NCI-H2196 (cell line): ENCODE data around the gene PGD.
"Not testable (repeated sequence)": the region's sequence is repeated elsewhere in the genome, so short reads cannot be mapped to it uniquely, and the experiment has no call there.

Source experiments
- DNase-seq: peaks from one replicate; lab custom pipeline; 2025; ENCODE audit not compliant: unreplicated experiment; lab: John Stamatoyannopoulos, UW

PGD gene

DNA sequence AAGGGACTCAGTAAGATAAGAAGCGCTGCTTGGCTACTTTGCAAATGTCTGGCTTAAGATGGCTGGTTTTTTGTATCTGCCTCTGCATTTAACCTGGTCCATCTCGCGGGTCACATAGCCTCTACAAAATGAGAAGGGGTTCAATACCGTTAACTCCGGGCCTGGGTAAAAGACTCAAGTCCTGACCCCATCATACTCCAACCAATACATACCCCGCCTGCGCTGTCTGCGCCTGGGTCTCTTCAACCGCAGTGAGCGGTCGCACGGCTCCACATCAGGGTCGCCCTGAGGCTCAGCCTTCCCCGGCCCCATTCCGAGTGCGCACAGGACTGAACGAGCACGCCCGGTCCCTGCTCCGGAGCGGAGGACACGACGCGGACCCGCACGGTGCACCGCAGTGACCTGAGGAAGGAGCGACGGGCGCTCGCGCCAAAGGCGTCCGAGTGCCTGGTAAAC is 558 bp upstream of the PGD start:
- DNase-seq: no peak

GRCh38 chr1:10399444-10399941 is 629 bp downstream of the PGD start:
- no peak for DNase-seq

- no peak for DNase-seq
Observed at GRCh38 chr1:10400013-10400412, 1.1 kb downstream of the PGD start.

GRCh38 chr1:10401281-10401680 is 2.4 kb downstream of the PGD start:
- no peak for DNase-seq

DNA sequence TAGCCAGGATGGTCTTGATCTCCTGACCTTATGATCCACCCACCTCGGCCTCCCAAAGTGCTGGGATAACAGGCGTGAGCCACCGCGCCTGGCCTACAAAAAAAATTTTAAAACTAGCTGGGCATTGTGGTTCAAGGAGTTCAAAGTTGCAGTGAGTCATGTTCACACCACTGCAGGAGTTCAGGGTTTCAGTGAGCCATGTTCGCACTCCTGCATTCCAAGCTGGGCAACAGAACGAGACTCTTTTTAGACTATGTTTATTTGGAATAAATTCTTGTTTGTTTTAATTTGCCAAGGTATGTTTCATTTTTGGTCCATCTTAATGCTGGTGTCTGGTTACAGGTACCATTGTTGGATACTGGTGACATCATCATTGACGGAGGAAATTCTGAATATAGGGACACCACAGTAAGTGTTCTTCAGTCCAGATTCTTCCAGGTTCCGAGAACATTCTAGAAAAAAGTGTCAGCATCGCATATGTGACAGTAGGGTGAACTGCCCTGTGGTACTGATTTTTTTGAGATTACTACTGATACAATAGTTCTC is 3.9 kb downstream of the PGD start:
- no peak for DNase-seq

GRCh38 chr1:10407201-10407600 is 8.3 kb downstream of the PGD start:
- DNase-seq: no peak

- DNase-seq: no peak
Observed at GRCh38 chr1:10415211-10415930, 16.5 kb downstream of the PGD start.

- not testable (repeated sequence) for DNase-seq
Observed at GRCh38 chr1:10415967-10416366, 17.1 kb downstream of the PGD start.

GRCh38 chr1:10418741-10419140 is 19.9 kb downstream of the PGD start:
- DNase-seq: not testable (repeated sequence)

DNA sequence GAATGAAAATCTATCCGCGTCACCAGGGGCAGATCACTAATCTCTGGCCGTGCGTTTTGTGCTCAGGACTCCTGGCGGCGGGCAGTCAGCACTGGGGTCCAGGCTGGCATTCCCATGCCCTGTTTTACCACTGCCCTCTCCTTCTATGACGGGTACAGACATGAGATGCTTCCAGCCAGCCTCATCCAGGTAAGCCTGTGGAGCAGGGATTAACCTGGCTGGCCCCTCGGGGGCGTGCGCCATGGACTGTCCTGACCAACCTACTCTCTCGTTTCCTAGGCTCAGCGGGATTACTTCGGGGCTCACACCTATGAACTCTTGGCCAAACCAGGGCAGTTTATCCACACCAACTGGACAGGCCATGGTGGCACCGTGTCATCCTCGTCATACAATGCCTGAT is 20.5 kb downstream of the PGD start:
- DNase-seq: no peak

GRCh38 chr1:10421637-10422036 is 22.8 kb downstream of the PGD start:
- no peak for DNase-seq

GRCh38 chr1:10424034-10424433 is 25.2 kb downstream of the PGD start:
- no peak for DNase-seq

GRCh38 chr1:10424651-10425050 is 25.8 kb downstream of the PGD start:
- no peak for DNase-seq

DNA sequence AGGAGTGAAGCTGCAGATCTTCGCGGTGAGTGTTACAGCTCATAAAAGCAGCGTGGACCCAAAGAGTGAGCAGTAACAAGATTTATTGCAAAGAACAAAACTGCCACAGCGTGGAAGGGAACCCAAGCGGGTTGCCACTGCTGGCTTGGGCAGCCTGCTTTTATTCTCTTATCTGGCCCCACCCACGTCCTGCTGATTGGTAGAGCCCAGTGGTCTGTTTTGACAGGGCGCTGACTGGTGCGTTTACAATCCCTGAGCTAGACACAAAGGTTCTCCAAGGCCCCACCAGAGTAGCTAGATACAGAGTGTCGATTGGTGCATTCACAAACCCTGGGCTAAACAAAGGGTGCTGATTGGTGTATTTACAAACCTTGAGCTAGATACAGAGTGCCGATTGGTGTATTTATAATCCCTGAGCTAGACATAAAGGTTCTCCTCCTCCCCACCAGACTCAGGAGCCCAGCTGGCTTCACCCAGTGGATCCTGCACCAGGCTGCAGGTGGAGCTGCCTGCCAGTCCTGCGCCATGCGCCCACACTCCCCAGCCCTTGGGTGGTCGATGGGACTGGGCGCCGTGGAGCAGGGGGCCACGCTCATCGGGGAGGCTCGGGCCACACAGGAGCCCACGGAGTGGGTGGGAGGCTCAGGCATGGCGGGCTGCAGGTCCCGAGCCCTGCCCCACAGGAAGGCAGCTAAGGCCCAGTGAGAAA is 27.1 kb downstream of the PGD start:
- not testable (repeated sequence) for DNase-seq

DNA sequence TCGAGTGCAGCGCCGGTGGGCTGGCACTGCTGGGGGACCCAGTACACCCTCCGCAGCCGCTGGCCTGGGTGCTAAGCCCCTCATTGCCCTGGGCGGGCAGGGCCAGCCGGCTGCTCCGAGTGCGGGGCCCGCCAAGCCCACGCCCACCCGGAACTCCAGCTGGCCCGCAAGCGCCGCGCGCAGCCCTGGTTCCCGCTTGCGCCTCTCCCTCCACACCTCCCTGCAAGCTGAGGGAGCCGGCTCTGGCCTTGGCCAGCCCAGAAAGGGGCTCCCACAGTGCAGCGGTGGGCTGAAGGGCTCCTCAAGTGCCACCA is 27.6 kb downstream of the PGD start:
- not testable (repeated sequence) for DNase-seq

DNA sequence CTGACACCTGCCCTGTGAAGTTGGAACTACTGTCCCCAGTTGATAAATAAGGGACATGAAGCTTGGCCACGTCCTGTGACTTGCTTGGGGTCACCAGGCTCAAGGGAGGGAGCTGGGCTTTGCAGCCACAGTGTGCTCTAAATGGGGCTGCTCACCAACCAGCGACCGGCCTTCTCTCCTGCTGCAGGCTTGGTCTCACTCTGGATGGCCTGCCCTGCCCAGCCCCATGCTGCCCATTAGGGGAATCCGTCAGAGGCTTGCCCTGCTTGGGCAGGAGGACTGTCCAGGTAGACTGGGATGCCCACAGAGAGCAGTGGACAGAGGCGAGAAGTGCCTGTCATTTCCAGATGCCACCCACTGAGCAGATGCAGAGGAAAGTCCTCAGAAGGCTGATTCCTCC is 30.1 kb downstream of the PGD start:
- DNase-seq: no peak

GRCh38 chr1:10429868-10430215 is 31.0 kb downstream of the PGD start:
- DNase-seq: no peak

DNA sequence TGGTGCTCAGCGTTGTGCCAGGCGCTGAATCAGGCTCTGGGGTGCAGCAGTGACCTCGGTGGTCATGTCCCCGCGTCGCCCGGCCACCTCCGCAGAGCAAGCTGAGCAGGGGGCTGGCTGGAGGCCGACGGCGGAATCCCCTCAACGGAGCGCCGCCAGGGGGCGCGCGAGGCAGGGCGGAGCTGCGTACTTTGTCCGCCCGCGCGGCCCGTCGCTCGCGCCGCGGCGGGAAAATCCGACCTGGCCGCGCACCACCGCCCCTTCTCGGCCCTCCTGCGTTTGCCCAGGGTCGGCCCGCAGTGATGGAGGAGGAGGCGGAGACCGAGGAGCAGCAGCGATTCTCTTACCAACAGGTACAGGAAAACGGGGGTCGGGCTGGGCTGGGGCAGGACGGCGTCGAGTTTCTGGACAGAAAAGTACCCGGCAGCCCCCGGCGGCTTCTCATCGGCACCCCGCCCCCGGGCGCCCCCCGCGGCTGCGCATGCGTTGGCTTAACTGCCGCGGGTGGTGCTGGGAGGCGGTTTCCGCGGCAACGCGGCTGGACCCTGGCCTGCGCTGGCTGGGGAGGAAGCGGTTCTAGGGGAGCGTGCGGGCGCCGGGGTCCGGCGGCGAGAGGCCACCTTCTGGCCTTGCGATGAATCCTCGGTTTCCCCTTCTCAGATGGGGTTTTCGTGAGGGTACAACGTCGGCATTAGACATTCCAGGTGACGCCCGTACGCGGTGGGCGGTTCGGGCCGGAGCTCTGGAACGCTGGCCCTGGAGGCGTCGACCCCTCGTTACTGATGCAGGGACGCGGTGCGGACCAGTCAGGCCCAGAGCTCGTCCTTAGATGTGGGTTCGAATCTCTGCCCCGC is 31.6 kb downstream of the PGD start, which contains the start of gene CENPS:
CENPS (plus strand) TSS at position 218 of the 854 bp plus-strand sequence; CDS start at position 303, 85 bp downstream.
- peak; percentile 93 for DNase-seq

- DNase-seq: no peak
Observed at GRCh38 chr1:10431070-10431730, 32.3 kb downstream of the PGD start.

DNA sequence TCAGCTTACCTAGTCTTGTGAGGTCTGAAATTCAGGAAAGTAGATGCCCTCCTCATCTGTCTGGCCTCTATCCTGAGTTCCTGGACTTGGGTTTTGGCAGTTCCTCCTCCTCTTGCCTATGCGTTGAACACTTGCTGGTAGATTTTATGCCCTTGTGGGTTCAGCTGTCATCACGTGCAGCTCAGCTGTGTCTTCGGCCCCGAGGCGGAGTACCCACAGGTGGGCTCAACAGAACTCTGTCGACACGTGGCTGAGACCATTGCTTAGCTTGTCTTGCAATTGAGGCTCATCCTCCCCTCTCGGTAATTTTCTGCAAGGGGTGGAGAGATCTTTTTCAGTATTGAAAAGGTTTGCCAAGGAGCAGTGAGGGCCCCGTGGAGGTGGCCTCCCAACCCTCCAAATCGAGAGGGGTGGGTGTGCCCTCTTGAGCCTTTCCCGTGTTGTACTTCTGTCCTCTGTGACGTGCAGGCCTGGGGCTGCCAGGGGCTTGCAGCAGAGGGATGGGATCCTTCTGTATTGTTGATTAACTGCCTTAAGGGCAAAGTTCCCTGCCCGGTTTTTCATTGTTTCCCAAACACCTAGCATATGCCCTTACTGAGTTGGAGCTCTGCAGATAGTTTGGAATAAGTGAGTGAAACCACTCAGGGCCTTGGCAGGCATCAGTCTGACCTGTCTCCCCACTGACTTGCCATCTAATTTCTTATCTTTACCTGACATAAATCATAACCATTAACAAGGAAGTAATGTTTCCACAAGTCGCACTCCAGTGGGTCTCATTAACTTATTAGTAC is 34.2 kb downstream of the PGD start:
- no peak for DNase-seq
